IMR-90 (cell line): Measurements from ENCODE around the gene ADCY5. TPM values are rescaled to one million over a fixed set of nuclear protein-coding genes. Genes with fewer than 3 reads are reported as not detected.

ENCODE experiments used
- ATAC-seq: fragments of 200-7000 bp; cut with Tn5 transposase; 2 replicates; pipeline ENCODE4 v1.9.1; 2020; ENCODE audit warnings: low read depth, mild to moderate bottlenecking, moderate library complexity
- BruUV-seq: library from RNA; stranded (reverse); fragments of 400-500 nt; replicated peaks from 2 replicates; lab custom pipeline; 2021; lab: Mats Ljungman, UMichigan
- CTCF ChIA-PET: fragments of 300-600 bp; formaldehyde crosslinking; extraction: SDS; loops from one replicate; lab custom pipeline; 2021; ENCODE audit warnings: antibody characterized with exemption; lab: Yijun Ruan, JAX
- POLR2A ChIA-PET: fragments of 300-600 bp; sonication (Branson Sonifier 250); formaldehyde crosslinking; loops from one replicate; lab custom pipeline; 2022; ENCODE audit warnings: antibody characterized with exemption; ENCODE audit not compliant: unreplicated experiment; lab: Charles Lee
- DNase-seq: peaks from one replicate; pipeline ENCODE4 v3.0.0; 2013
- H2AFZ ChIP-seq: replicated peaks from 2 replicates; pipeline ENCODE3; 2013; ENCODE audit warnings: low read length, mild to moderate bottlenecking; ENCODE audit not compliant: poor library complexity
- H2AK5ac ChIP-seq: 2 replicates; pipeline ENCODE4 v1.6.1; 2013; ENCODE audit warnings: low read depth, low read length, inconsistent platforms
- H2AK9ac ChIP-seq: replicated peaks from 2 replicates; pipeline ENCODE3; 2013; ENCODE audit warnings: mild to moderate bottlenecking, low read depth, low read length, moderate library complexity; ENCODE audit not compliant: poor library complexity
- H2BK120ac ChIP-seq: 2 replicates; pipeline ENCODE4 v1.6.1; 2013; ENCODE audit warnings: low read depth, low read length, inconsistent platforms
- H2BK15ac ChIP-seq: 3 replicates; pipeline ENCODE4 v1.6.1; 2013; ENCODE audit warnings: low read depth, low read length, inconsistent platforms
- H2BK20ac ChIP-seq: 2 replicates; pipeline ENCODE4 v1.6.1; 2013; ENCODE audit warnings: low read depth, mild to moderate bottlenecking, inconsistent platforms, low read length, moderate library complexity
- H2BK5ac ChIP-seq: 2 replicates; pipeline ENCODE4 v1.6.1; 2013; ENCODE audit warnings: mild to moderate bottlenecking, low read depth, low read length, inconsistent platforms; ENCODE audit not compliant: poor library complexity, severe bottlenecking
- H3K14ac ChIP-seq: replicated peaks from 2 replicates; pipeline ENCODE4 v1.6.1; 2013; ENCODE audit warnings: low read depth, low read length, inconsistent platforms
- H3K18ac ChIP-seq: 2 replicates; pipeline ENCODE4 v1.6.1; 2013; ENCODE audit warnings: low read depth, low read length, control low read depth
- H3K23ac ChIP-seq: 2 replicates; pipeline ENCODE4 v1.6.1; 2013; ENCODE audit warnings: low read depth, low read length, inconsistent platforms
- H3K27ac ChIP-seq: 2 replicates; pipeline ENCODE4 v1.5.1; 2013; ENCODE audit warnings: mild to moderate bottlenecking, control low read depth, low read length; ENCODE audit not compliant: insufficient read depth
- H3K27me3 ChIP-seq: 2 replicates; pipeline ENCODE4 v1.6.1; 2013; ENCODE audit warnings: low read length; ENCODE audit not compliant: control insufficient read depth, insufficient read depth
- H3K36me3 ChIP-seq: 2 replicates; pipeline ENCODE4 v1.6.1; 2013; ENCODE audit warnings: low read length, mixed read lengths; ENCODE audit not compliant: control insufficient read depth, insufficient read depth
- H3K4ac ChIP-seq: 2 replicates; pipeline ENCODE4 v1.6.1; 2013; ENCODE audit warnings: low read depth, low read length, inconsistent platforms
- H3K4me1 ChIP-seq: 2 replicates; pipeline ENCODE4 v1.6.1; 2013; ENCODE audit warnings: low read length, mixed read lengths; ENCODE audit not compliant: control insufficient read depth, insufficient read depth
- H3K4me2 ChIP-seq: 2 replicates; pipeline ENCODE4 v1.6.1; 2013; ENCODE audit warnings: low read depth, mild to moderate bottlenecking, control low read depth, low read length, moderate library complexity
- H3K4me3 ChIP-seq: 2 replicates; pipeline ENCODE4 v1.5.1; 2013; ENCODE audit warnings: low read depth, mild to moderate bottlenecking, control low read depth, low read length, moderate library complexity; ENCODE audit not compliant: insufficient read depth
- H3K56ac ChIP-seq: 2 replicates; pipeline ENCODE4 v1.6.1; 2013; ENCODE audit warnings: low read length, inconsistent platforms; ENCODE audit not compliant: insufficient read depth; ENCODE audit errors: extremely low read depth
- H3K79me1 ChIP-seq, 2 experiments: 2 replicates each; pipeline ENCODE4 v1.6.1; 2013; ENCODE audit warnings: low read length in 2 of 2, inconsistent platforms in 1 of 2, low read depth in 1 of 2
- H3K9ac ChIP-seq: 2 replicates; pipeline ENCODE4 v1.6.1; 2013; ENCODE audit warnings: low read depth, low read length, control low read depth
- H3K9me1 ChIP-seq: 2 replicates; pipeline ENCODE4 v1.6.1; 2013; ENCODE audit warnings: low read length, inconsistent platforms; ENCODE audit not compliant: insufficient read depth
- H3K9me3 ChIP-seq: 2 replicates; pipeline ENCODE4 v1.6.1; 2013; ENCODE audit warnings: low read length; ENCODE audit not compliant: control insufficient read depth, insufficient read depth
- H4K20me1 ChIP-seq: 2 replicates; pipeline ENCODE4 v1.6.1; 2013; ENCODE audit warnings: low read length, inconsistent platforms; ENCODE audit not compliant: insufficient read depth
- H4K5ac ChIP-seq: 2 replicates; pipeline ENCODE4 v1.6.1; 2013; ENCODE audit warnings: mild to moderate bottlenecking, low read depth, low read length, control low read depth
- H4K8ac ChIP-seq, 2 experiments: 2 replicates each; pipeline ENCODE4 v1.6.1; 2013; ENCODE audit warnings: low read depth in 2 of 2, low read length in 2 of 2, control low read depth in 1 of 2, inconsistent platforms in 1 of 2
- H4K91ac ChIP-seq: 2 replicates; pipeline ENCODE4 v1.6.1; 2013; ENCODE audit warnings: low read depth, low read length, inconsistent platforms; ENCODE audit not compliant: insufficient read depth
- MXI1 ChIP-seq: IDR thresholded peaks from 2 replicates; pipeline ENCODE4 v1.6.1; 2012; ENCODE audit warnings: low read depth, mild to moderate bottlenecking, low read length, moderate library complexity, borderline replicate concordance
- WGBS, 2 experiments: methylation state at CpG; one replicate each; pipeline versions ENCODE4 v1.1.5 to v1.1.7; 2013; ENCODE audit warnings: missing lambda C conversion rate in 2 of 2; ENCODE audit not compliant: insufficient read length in 1 of 2; ENCODE audit errors: extremely low coverage in 2 of 2; 5-methylcytosine and 5-hydroxymethylcytosine counted together
- dilution Hi-C: fragments of 300-500 bp; cut with HindIII; formaldehyde crosslinking; loops from one replicate; pipeline ENCODE4 v1.14.3; 2018; ENCODE audit warnings: low sequenced_read_pairs; ENCODE audit not compliant: unreplicated experiment
- in situ Hi-C: fragments of 300-500 bp; cut with MboI; formaldehyde crosslinking; loops from 3 replicates; pipeline ENCODE4 v1.14.3; 2019; ENCODE audit warnings: low sequenced_read_pairs, inconsistent platforms, mixed read lengths
- intact Hi-C: fragments of 100-400 bp; cut with micrococcal nuclease; formaldehyde crosslinking; loops from 2 replicates; pipeline ENCODE4 v1.10.0; 2022
- polyA plus RNA-seq, 3 experiments: library from polyadenylated mRNA; depleted of rRNA; stranded (reverse); fragments of >200 nt; gene quantifications; 2 replicates each; pipeline ENCODE4 v1.2.3, GENCODE V29; 2012; ENCODE audit warnings: low replicate concordance in 1 of 3
- total RNA-seq: library from RNA; depleted of rRNA; stranded (reverse); fragments of >200 nt; gene quantifications from 2 replicates; pipeline ENCODE4 v1.2.3, GENCODE V29; 2012
- TF ChIP-seq, protein P1 (sequence below): conservative IDR thresholded peaks from 2 replicates; pipeline ENCODE4 v1.5.1; 2012; ENCODE audit warnings: mild to moderate bottlenecking, low read depth, low read length, improper control_type of control experiment

Gene ADCY5
- total and polyA plus RNA-seq, 2 of the 4 experiments (the other 2 are of a cell fraction): 0.14 to 0.18 TPM

GRCh38 chr3:123404391-123404790 is 44.5 kb downstream of the ADCY5 start:
- no peak overlapping the region for H3K4me3 ChIP-seq
- no peak overlapping the region for H3K4me2 ChIP-seq
- no peaks in the 10 kb centered on the region for H3K9me1 ChIP-seq
- H4K20me1 ChIP-seq: no peaks in the 10 kb centered on the region
- H3K27me3 ChIP-seq: peaks cover 31% of the 10 kb centered on the region
- H3K36me3 ChIP-seq: no peaks in the 10 kb centered on the region
- H2AK5ac ChIP-seq: no peak overlapping the region
- no peak overlapping the region for H3K9ac ChIP-seq
- no peak overlapping the region for H4K5ac ChIP-seq
- H2BK20ac ChIP-seq: no peak overlapping the region
- H2AK9ac ChIP-seq: no peak overlapping the region
- no peak overlapping the region for H3K56ac ChIP-seq
- no peak overlapping the region for H2BK5ac ChIP-seq
- no peaks in the 10 kb centered on the region; the same call in 1 of the 2 replicates for H3K4me1 ChIP-seq
- no peaks in the 10 kb centered on the region for H3K79me1 ChIP-seq
- no peak overlapping the region for H3K18ac ChIP-seq
- H3K27ac ChIP-seq: no peak overlapping the region
- ChIA-PET CTCF (no interaction called here), POLR2A (no interaction called here)
- DNase-seq: no peak
- H2BK120ac ChIP-seq: no peak overlapping the region
- dilution Hi-C loops (no loop called here), in situ Hi-C loops (no loop called here), intact Hi-C loops (no loop called here)
- H3K9me3 ChIP-seq: no peaks in the 10 kb centered on the region
- no TSS peak for BruUV-seq
- no peak overlapping the region for H3K23ac ChIP-seq
- no peak overlapping the region for H4K91ac ChIP-seq
- peak; percentile 91 for ATAC-seq
- WGBS, 2 experiments: 20% methylated on average over 2 of the region's 3 CpGs; no CpG with 5 or more reads in 1 of the 2 experiments
- H3K4ac ChIP-seq: no peak overlapping the region
- H2AFZ ChIP-seq: no peak overlapping the region
- no peak overlapping the region for H4K8ac ChIP-seq
- no peak overlapping the region for H3K14ac ChIP-seq
- no peak for TF ChIP-seq MXI1
- TF ChIP-seq, protein P1, sequence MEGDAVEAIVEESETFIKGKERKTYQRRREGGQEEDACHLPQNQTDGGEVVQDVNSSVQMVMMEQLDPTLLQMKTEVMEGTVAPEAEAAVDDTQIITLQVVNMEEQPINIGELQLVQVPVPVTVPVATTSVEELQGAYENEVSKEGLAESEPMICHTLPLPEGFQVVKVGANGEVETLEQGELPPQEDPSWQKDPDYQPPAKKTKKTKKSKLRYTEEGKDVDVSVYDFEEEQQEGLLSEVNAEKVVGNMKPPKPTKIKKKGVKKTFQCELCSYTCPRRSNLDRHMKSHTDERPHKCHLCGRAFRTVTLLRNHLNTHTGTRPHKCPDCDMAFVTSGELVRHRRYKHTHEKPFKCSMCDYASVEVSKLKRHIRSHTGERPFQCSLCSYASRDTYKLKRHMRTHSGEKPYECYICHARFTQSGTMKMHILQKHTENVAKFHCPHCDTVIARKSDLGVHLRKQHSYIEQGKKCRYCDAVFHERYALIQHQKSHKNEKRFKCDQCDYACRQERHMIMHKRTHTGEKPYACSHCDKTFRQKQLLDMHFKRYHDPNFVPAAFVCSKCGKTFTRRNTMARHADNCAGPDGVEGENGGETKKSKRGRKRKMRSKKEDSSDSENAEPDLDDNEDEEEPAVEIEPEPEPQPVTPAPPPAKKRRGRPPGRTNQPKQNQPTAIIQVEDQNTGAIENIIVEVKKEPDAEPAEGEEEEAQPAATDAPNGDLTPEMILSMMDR: no peak
- no peak overlapping the region for H2BK15ac ChIP-seq
